Neutrophil (primary cell): Measurements from ENCODE around the gene RING1.
A peak's percentile ranks its signal among the peaks of the same experiment; 100 is the strongest.

Experiments
- H3K27ac ChIP-seq: fragments of 200-600 bp; sonication (generic); 2 replicates; pipeline ENCODE4 v1.5.1; 2016; ENCODE audit warnings: mild to moderate bottlenecking, moderate library complexity
- H3K27me3 ChIP-seq: fragments of 200-600 bp; sonication (generic); 2 replicates; pipeline ENCODE4 v1.6.0; 2016; ENCODE audit warnings: mild to moderate bottlenecking
- H3K36me3 ChIP-seq: fragments of 200-600 bp; sonication (generic); 2 replicates; pipeline ENCODE4 v1.5.1; 2017
- H3K4me1 ChIP-seq, 2 experiments: fragments of 200-600 bp in 1 of 2; sonication (generic) in 1 of 2; 1 replicate in 1 of 2; 2 replicates in 1 of 2; pipeline versions ENCODE4 v1.5.1 to v1.6.1; 2013 to 2016; ENCODE audit warnings: low read depth in 1 of 2, low read length in 1 of 2, mild to moderate bottlenecking in 1 of 2, moderate library complexity in 1 of 2; ENCODE audit not compliant: control insufficient read depth in 1 of 2, insufficient read depth in 1 of 2
- H3K4me3 ChIP-seq, 2 experiments: fragments of 200-600 bp in 1 of 2; sonication (generic) in 1 of 2; 1 replicate in 1 of 2; 2 replicates in 1 of 2; pipeline ENCODE4 v1.5.1; 2013 to 2016; ENCODE audit warnings: low read depth in 1 of 2, low read length in 1 of 2, mild to moderate bottlenecking in 1 of 2, moderate library complexity in 1 of 2
- H3K9me3 ChIP-seq: fragments of 200-600 bp; sonication (generic); 2 replicates; pipeline ENCODE4 v1.5.1; 2016
- TF ChIP-seq, protein P1 (sequence below): fragments of 200-600 bp; sonication (generic); IDR thresholded peaks from 2 replicates; pipeline ENCODE4 v1.5.1; 2016; ENCODE audit warnings: antibody characterized with exemption

RING1 gene

DNA sequence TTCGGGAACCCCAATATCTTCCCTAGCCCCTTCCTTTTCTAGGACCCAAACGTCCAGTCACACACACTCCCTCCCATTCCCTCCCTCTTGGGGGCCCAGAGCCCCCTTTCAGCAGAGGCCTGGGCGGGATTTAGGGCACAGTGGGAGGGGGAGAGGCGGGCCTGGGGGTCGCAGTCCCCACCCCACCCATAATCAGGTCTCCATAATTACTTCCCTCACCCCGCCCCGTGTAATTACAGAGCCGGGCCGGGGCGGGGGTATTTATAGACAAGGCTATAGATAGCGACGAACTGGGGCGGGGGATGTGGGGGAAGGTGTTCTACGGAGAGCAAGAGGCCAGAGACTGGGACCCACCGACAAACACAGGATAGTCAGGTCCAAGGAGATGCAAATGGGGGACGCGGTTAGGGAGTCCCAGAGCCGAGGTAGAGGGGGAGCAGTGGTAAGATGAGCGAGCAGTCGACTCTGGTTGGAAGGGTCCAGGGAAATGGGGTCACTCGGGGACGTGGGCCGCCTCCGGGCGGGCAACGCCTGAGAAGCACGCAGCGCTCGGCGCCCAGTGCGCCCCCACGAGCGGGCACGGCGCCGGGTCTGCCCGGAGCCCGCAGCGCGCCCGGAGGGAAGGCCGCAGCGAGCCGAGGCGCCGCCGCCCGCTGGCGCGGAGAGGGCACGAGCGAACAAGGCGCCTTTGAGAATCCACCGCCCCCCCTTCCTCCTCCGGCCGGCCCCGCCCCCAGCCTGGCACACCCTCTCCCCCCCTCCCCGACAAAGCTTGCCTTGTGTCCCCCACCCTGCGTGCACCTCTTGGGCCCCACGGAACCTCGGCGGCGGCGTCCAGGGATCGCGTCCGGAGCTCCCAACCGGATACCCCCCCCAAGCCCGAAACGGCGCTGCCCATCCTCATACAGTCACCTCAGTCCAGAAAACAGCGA, 15.4 kb upstream of the RING1 start:
- Histone ChIP-seq H3K27me3 (peaks cover 65% of the 10 kb centered on the region), H3K4me3 (no peak overlapping the region), H3K36me3 (peaks cover 43% of the 10 kb centered on the region), H3K4me1 (peaks cover 9 to 14% of the 10 kb centered on the region in 2 experiments), H3K27ac (no peak overlapping the region), H3K9me3 (no peaks in the 10 kb centered on the region)
- TF ChIP-seq, protein P1, sequence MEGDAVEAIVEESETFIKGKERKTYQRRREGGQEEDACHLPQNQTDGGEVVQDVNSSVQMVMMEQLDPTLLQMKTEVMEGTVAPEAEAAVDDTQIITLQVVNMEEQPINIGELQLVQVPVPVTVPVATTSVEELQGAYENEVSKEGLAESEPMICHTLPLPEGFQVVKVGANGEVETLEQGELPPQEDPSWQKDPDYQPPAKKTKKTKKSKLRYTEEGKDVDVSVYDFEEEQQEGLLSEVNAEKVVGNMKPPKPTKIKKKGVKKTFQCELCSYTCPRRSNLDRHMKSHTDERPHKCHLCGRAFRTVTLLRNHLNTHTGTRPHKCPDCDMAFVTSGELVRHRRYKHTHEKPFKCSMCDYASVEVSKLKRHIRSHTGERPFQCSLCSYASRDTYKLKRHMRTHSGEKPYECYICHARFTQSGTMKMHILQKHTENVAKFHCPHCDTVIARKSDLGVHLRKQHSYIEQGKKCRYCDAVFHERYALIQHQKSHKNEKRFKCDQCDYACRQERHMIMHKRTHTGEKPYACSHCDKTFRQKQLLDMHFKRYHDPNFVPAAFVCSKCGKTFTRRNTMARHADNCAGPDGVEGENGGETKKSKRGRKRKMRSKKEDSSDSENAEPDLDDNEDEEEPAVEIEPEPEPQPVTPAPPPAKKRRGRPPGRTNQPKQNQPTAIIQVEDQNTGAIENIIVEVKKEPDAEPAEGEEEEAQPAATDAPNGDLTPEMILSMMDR = no peak

DNA sequence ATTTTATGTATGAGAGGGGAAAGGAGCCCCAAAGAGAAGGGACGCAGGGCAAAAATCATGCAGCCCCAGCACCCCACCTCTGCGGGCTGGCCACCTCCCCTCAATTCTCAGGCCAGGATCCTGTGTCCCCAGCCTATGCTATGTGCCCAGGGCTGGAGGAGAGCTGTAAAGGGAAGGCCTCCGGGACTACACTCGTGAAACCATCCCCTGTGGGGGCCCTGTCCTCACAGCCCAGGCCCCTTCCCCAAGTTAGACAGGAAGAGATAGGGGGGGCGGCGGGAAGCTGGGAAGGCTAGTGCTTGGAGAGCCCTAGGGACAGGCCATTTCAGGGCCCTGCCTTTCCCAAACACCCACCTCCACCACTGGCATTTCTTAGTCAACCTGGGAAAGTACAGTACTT, 14.7 kb upstream of the RING1 start:
- H3K4me1 ChIP-seq = peaks cover 9 to 14% of the 10 kb centered on the region in 2 experiments

DNA sequence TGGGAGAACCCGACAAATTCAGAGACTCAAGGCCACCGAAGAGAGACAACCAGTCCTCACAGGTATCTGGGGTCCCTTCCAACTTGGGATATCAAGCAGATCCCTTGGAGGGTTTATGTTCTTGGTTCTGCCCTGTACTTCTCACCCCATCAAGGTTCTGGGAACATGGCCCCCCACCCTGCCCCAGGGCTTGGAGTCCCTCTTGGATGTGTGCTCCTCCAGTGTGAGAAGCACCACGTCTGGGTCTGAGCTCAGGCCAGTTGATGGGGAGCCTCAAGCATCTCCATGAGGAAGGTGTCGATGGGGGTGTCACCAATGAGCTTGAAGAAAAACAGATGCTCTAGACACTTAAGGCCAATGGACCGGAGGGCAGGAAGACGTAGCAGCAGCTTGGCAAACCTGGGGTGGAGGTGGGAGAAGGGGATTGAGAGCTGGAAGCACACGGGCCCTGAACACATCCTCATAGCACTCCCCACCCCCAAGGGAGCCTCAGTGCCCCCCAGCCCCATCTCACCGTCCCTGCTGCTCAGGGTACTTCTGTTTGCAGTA, 13.8 kb upstream of the RING1 start:
- Histone ChIP-seq H3K9me3 (no peaks in the 10 kb centered on the region), H3K27me3 (peaks cover 50% of the 10 kb centered on the region), H3K4me3 (no peak overlapping the region), H3K36me3 (peaks cover 48% of the 10 kb centered on the region), H3K4me1 (peaks cover 13 to 21% of the 10 kb centered on the region in 2 experiments), H3K27ac (no peak overlapping the region)
- TF ChIP-seq, protein P1 = no peak

More for the DNA sequence above, 14.7 kb upstream of the RING1 start:
- no peaks in the 10 kb centered on the region for H3K9me3 ChIP-seq
- H3K27ac ChIP-seq = no peak overlapping the region
- TF ChIP-seq, protein P1 = no peak
- H3K36me3 ChIP-seq = peaks cover 48% of the 10 kb centered on the region
- H3K4me3 ChIP-seq = no peak overlapping the region
- H3K27me3 ChIP-seq = peaks cover 59% of the 10 kb centered on the region

DNA sequence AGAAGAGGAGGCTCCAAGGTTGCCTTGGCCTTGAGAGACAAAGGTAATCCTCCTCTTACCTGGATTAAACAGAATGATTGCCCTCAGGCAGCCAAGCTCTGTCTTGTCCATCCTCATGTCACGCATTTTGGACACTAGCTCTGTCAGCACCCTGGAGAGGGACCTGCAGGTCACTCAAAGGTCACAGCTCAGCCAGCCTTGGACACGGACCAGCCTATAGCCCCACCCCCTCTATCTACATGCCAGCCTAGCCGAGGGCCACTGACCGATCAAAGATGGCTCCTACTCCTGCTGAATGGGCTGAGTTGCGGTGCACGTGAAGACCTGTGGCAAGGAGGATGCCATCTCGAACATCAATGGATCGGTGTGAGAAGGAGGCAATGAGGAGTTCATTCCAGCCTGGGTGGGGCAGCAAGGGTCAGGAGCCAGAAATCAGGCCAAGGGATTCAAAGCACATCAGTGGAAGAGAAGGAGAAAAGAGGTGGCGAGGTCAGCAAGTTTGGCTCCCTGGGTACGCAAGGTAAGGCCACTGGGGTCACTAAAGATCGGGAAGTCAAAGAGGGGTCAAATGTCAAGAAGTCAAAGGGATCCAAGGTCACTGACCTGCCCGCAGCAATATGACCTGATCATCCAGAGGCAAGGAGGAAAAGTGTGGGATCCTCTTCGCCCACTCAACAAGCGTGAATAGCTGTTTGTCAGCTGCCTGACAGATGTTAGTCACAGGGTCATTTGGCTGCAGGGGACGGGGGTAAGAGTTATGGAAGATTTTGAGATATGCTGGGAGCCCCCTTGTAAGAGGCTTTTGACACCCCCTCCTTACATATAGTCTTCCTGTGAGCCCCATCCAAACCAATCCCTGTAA, 12.8 kb upstream of the RING1 start:
- Histone ChIP-seq H3K4me3 (no peak overlapping the region), H3K9me3 (no peaks in the 10 kb centered on the region), H3K27me3 (peaks cover 39% of the 10 kb centered on the region), H3K4me1 (peaks cover 17 to 28% of the 10 kb centered on the region in 2 experiments), H3K36me3 (peaks cover 48% of the 10 kb centered on the region), H3K27ac (no peak overlapping the region)
- TF ChIP-seq, protein P1 = no peak

DNA sequence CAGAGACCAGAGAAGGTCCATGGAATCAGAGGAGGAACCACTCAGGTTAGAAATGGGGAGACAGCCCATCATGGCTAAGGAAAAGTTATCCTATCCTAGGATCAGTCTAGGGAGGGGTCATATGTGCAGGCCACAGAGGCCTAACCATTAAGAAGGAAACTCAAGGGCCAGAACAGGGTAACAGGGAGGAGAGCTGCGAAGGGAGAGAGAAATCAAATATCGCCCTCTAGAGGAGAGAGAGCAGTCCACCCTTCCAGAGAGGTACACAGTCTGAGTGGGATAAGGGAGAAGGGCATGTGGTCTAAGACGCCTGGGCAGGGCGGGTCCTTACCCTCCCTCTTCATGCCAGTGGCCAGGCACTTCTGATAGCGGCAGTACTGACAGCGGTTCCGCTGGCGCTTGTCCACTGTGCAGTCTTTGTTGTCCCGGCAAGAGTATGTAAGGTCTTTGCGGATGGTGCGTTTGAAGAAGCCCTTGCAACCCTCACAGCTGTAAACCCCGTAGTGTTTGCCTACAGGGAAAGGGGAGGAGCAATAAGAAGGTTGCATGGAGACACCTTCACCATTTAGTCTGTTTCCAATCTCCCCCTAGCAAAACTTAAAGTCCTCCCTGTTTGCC, 10.8 kb upstream of the RING1 start:
- Histone ChIP-seq H3K36me3 (peaks cover 57% of the 10 kb centered on the region), H3K27ac (peak overlapping the region; percentile 38), H3K27me3 (peaks cover 19% of the 10 kb centered on the region), H3K9me3 (no peaks in the 10 kb centered on the region), H3K4me3 (no peak overlapping the region), H3K4me1 (peaks cover 31 to 39% of the 10 kb centered on the region in 2 experiments)
- TF ChIP-seq, protein P1 = peak; percentile 50
